Measurements from ENCODE around the gene DBET. TPM values are rescaled to one million over a fixed set of nuclear protein-coding genes. Genes with fewer than 3 reads are reported as not detected.
"Not testable (repeated sequence)": the region's sequence is repeated elsewhere in the genome, so short reads cannot be mapped to it uniquely, and the experiment has no call there.

DBET gene
- total and polyA plus RNA-seq, 2 donors from 2014 or later = not detected

DNA sequence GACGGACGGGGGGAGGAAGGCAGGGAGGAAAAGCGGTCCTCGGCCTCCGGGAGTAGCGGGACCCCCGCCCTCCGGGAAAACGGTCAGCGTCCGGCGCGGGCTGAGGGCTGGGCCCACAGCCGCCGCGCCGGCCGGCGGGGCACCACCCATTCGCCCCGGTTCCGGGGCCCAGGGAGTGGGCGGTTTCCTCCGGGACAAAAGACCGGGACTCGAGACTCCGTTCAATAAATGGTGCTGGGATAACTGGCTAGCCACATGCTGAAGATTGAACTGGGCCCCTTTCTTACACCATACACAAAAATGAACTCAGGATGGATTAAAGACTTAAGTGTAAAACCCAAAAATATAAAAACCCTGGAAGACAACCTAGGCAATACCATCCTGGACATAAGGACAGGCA, 28.8 kb downstream of the DBET start:
- H3K4me1 ChIP-seq (ENCODE audit: control insufficient read depth in 2 of 3, insufficient read depth in 2 of 3, low read depth in 1 of 3, low read length in 3 of 3); H3K36me3 ChIP-seq (ENCODE audit: control insufficient read depth in 2 of 3, insufficient read depth in 3 of 3, low read length in 3 of 3); DNase-seq; H3K4me3 ChIP-seq (ENCODE audit: low read length in 3 of 3); FAIRE-seq; H3K9me3 ChIP-seq (ENCODE audit: control insufficient read depth in 2 of 3, insufficient read depth in 1 of 3, low read length in 3 of 3); H3K27ac ChIP-seq (ENCODE audit: low read depth in 2 of 2, low read length in 2 of 2); H3K9ac ChIP-seq (ENCODE audit: low read length in 3 of 3); H3K27me3 ChIP-seq (ENCODE audit: control insufficient read depth, insufficient read depth, low read length); intact Hi-C loops (cut with DNase I): not testable (repeated sequence)

GRCh38 chr4:190094031-190094430, 29.7 kb downstream of the DBET start:
- H3K27ac ChIP-seq (ENCODE audit: low read depth in 2 of 2, low read length in 2 of 2); FAIRE-seq; H3K9me3 ChIP-seq (ENCODE audit: control insufficient read depth in 2 of 3, insufficient read depth in 1 of 3, low read length in 3 of 3); H3K27me3 ChIP-seq (ENCODE audit: control insufficient read depth, insufficient read depth, low read length); H3K9ac ChIP-seq (ENCODE audit: low read length in 3 of 3); H3K4me3 ChIP-seq (ENCODE audit: low read length in 3 of 3); intact Hi-C loops (cut with DNase I); DNase-seq; H3K36me3 ChIP-seq (ENCODE audit: control insufficient read depth in 2 of 3, insufficient read depth in 3 of 3, low read length in 3 of 3); H3K4me1 ChIP-seq (ENCODE audit: control insufficient read depth in 2 of 3, insufficient read depth in 2 of 3, low read depth in 1 of 3, low read length in 3 of 3): not testable (repeated sequence)

DNA sequence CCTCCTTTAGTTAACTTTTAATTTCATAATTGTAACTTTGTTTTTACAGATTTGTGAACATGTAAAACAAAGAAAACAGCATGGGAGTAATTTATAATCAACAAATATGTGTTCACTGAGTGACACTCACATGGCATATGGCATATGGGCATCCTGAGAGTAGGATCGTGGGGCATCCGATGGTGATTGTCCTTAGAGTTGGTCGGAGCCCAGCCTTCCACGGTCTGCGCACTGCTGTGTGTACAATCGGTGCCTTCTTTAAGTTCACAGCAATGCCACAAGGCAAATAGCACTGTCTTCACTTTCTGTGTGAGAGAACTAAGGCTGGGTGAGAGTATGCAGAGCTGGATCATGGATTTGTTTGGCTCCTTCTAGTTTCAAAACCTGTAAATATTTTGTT, 31.0 kb downstream of the DBET start:
- not testable (repeated sequence) for FAIRE-seq; H3K4me3 ChIP-seq (ENCODE audit: low read length in 3 of 3)

GRCh38 chr4:190099605-190100004, 35.3 kb downstream of the DBET start:
- H3K4me3 ChIP-seq (ENCODE audit: low read length in 3 of 3); H3K27ac ChIP-seq (ENCODE audit: low read depth in 2 of 2, low read length in 2 of 2); H3K27me3 ChIP-seq (ENCODE audit: control insufficient read depth, insufficient read depth, low read length); FAIRE-seq; DNase-seq; H3K36me3 ChIP-seq (ENCODE audit: control insufficient read depth in 2 of 3, insufficient read depth in 3 of 3, low read length in 3 of 3); intact Hi-C loops (cut with DNase I); H3K9me3 ChIP-seq (ENCODE audit: control insufficient read depth in 2 of 3, insufficient read depth in 1 of 3, low read length in 3 of 3); H3K9ac ChIP-seq (ENCODE audit: low read length in 3 of 3); H3K4me1 ChIP-seq (ENCODE audit: control insufficient read depth in 2 of 3, insufficient read depth in 2 of 3, low read depth in 1 of 3, low read length in 3 of 3): not testable (repeated sequence)

More for the DNA sequence above, 31.0 kb downstream of the DBET start:
- intact Hi-C loops (cut with DNase I); H3K27ac ChIP-seq (ENCODE audit: low read depth in 2 of 2, low read length in 2 of 2); H3K9me3 ChIP-seq (ENCODE audit: control insufficient read depth in 2 of 3, insufficient read depth in 1 of 3, low read length in 3 of 3); H3K36me3 ChIP-seq (ENCODE audit: control insufficient read depth in 2 of 3, insufficient read depth in 3 of 3, low read length in 3 of 3); H3K4me1 ChIP-seq (ENCODE audit: control insufficient read depth in 2 of 3, insufficient read depth in 2 of 3, low read depth in 1 of 3, low read length in 3 of 3); DNase-seq; H3K9ac ChIP-seq (ENCODE audit: low read length in 3 of 3); H3K27me3 ChIP-seq (ENCODE audit: control insufficient read depth, insufficient read depth, low read length): not testable (repeated sequence)

GRCh38 chr4:190101525-190101924, 37.2 kb downstream of the DBET start:
- DNase-seq; FAIRE-seq; H3K36me3 ChIP-seq (ENCODE audit: control insufficient read depth in 2 of 3, insufficient read depth in 3 of 3, low read length in 3 of 3); H3K4me3 ChIP-seq (ENCODE audit: low read length in 3 of 3); intact Hi-C loops (cut with DNase I); H3K9ac ChIP-seq (ENCODE audit: low read length in 3 of 3); H3K9me3 ChIP-seq (ENCODE audit: control insufficient read depth in 2 of 3, insufficient read depth in 1 of 3, low read length in 3 of 3); H3K27me3 ChIP-seq (ENCODE audit: control insufficient read depth, insufficient read depth, low read length); H3K4me1 ChIP-seq (ENCODE audit: control insufficient read depth in 2 of 3, insufficient read depth in 2 of 3, low read depth in 1 of 3, low read length in 3 of 3); H3K27ac ChIP-seq (ENCODE audit: low read depth in 2 of 2, low read length in 2 of 2): not testable (repeated sequence)

DNA sequence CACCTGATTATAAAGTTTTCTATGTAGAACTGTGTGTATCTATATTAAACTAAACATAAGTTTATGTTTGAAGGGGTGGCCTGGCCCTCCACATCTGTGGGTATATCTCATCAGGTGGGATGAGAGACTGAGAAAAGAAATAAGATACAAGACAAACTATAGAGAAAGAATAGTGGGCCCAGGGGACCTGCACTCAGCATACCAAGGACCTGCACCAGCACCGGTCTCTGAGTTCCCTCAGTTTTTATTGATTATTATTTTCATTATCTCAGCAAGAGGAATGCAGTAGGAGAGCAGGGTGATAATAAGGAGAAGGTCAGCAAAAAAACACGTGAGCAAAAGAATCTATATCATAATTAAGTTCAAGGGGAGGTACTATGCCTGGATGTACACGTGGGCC, 41.9 kb downstream of the DBET start:
- H3K27ac ChIP-seq (ENCODE audit: low read depth in 2 of 2, low read length in 2 of 2); H3K4me1 ChIP-seq (ENCODE audit: control insufficient read depth in 2 of 3, insufficient read depth in 2 of 3, low read depth in 1 of 3, low read length in 3 of 3); H3K9ac ChIP-seq (ENCODE audit: low read length in 3 of 3); H3K4me3 ChIP-seq (ENCODE audit: low read length in 3 of 3); H3K9me3 ChIP-seq (ENCODE audit: control insufficient read depth in 2 of 3, insufficient read depth in 1 of 3, low read length in 3 of 3); FAIRE-seq; intact Hi-C loops (cut with DNase I); H3K36me3 ChIP-seq (ENCODE audit: control insufficient read depth in 2 of 3, insufficient read depth in 3 of 3, low read length in 3 of 3); H3K27me3 ChIP-seq (ENCODE audit: control insufficient read depth, insufficient read depth, low read length): not testable (repeated sequence)
- peak in 2 of 5 donors; percentile 5 to 37 for DNase-seq

DNA sequence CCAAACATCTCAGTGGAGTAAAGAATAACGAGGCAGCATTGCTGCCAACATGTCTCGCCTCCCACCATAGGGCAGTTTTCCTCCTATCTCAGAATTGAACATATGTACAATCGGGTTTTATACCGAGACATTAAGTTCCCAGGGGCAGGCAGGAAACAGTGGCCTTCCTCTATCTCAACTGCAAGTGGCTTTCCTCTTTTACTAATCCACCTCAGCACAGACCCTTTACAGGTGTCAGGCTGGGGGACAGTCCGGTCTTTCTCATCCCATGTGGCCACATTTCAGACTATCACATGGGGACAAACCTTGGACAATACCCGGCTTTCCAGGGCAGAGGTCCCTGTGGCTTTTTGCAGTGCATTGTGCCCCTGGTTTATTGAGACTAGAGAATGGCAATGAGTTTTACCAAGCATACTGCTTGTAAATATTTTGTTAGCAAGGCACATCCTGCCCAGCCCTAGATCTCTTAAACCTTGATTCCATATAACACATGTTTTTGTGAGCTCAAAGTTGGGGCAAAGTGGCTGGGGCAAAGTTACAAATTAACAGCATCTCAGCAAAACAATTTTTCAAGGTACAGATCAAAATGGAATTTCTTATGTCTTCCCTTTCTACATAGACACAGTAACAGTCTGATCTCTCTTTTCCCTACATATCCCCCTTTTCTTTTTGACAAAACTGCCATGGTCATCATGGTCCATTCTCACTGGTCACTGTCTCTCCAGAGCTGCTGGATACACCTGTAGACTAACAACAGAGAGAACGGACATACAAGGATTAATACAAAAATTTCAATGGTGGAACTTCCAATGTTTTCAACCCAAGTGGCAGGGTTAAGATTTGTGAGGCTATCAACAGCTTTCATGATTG, 42.5 kb downstream of the DBET start:
- FAIRE-seq = not testable (repeated sequence)

DNA sequence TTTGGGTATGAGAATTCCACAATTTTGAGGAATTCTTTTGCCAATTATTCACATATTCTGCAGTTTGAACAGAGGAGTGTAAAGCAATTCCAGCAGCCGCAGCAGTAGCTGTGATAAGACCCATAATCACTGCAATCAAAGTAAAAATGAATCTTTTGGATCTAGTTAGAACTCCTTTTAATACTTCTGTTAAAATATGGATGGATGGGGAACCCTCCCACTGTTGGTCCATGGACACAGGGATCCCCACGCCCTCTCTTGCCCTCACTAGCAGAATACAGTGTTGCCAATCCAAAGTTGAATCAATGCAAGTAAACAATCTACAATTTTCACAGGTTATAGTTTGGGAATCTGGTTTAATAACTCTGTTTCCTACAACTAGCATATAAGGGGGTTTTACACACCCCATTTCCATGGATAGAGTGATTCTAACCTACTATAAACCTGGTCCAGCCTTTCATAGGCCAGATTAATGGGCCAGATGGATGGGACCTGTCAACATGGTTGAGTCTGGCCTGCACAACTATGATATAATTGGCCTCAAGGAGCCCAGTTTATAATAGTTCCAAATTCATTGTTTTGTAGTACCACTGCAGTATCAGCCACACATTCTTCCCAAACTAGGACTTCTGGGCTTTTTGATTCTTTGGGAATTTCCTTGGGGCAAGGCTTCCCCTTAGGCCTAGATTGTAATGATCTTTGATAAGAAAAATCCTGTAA, 43.6 kb downstream of the DBET start:
- H3K9ac ChIP-seq (ENCODE audit: low read length in 3 of 3); H3K9me3 ChIP-seq (ENCODE audit: control insufficient read depth in 2 of 3, insufficient read depth in 1 of 3, low read length in 3 of 3); H3K4me1 ChIP-seq (ENCODE audit: control insufficient read depth in 2 of 3, insufficient read depth in 2 of 3, low read depth in 1 of 3, low read length in 3 of 3); H3K27me3 ChIP-seq (ENCODE audit: control insufficient read depth, insufficient read depth, low read length); H3K27ac ChIP-seq (ENCODE audit: low read depth in 2 of 2, low read length in 2 of 2); intact Hi-C loops (cut with DNase I); H3K36me3 ChIP-seq (ENCODE audit: control insufficient read depth in 2 of 3, insufficient read depth in 3 of 3, low read length in 3 of 3); H3K4me3 ChIP-seq (ENCODE audit: low read length in 3 of 3); FAIRE-seq: not testable (repeated sequence)
- peak in 3 of 5 donors; percentile 8 to 56 (median 20) for DNase-seq

More for the DNA sequence above, 42.5 kb downstream of the DBET start:
- H3K4me1 ChIP-seq (ENCODE audit: control insufficient read depth in 2 of 3, insufficient read depth in 2 of 3, low read depth in 1 of 3, low read length in 3 of 3); H3K4me3 ChIP-seq (ENCODE audit: low read length in 3 of 3); H3K36me3 ChIP-seq (ENCODE audit: control insufficient read depth in 2 of 3, insufficient read depth in 3 of 3, low read length in 3 of 3); H3K9ac ChIP-seq (ENCODE audit: low read length in 3 of 3); H3K27me3 ChIP-seq (ENCODE audit: control insufficient read depth, insufficient read depth, low read length); intact Hi-C loops (cut with DNase I); H3K9me3 ChIP-seq (ENCODE audit: control insufficient read depth in 2 of 3, insufficient read depth in 1 of 3, low read length in 3 of 3); H3K27ac ChIP-seq (ENCODE audit: low read depth in 2 of 2, low read length in 2 of 2): not testable (repeated sequence)
- peak in 3 of 5 donors; percentile 8 to 43 (median 25) for DNase-seq

Data from kidney (tissue), 11 donors.